Kidney epithelial cell (primary cell): ENCODE results near the gene TTC3. TPM values are rescaled to one million over a fixed set of nuclear protein-coding genes. Genes with fewer than 3 reads are reported as not detected.

Experiments used
- DNase-seq: peaks from one replicate; pipeline ENCODE4 v3.0.0-alpha.2; 2010; ENCODE audit warnings: low read depth
- H3K27me3 ChIP-seq: 2 replicates; pipeline ENCODE4 v1.6.0; 2011; ENCODE audit warnings: low read length; ENCODE audit not compliant: control insufficient read depth, insufficient read depth
- H3K36me3 ChIP-seq: 2 replicates; pipeline ENCODE4 v1.5.1; 2011; ENCODE audit warnings: low read length; ENCODE audit not compliant: control insufficient read depth, insufficient read depth
- H3K4me3 ChIP-seq: 2 replicates; pipeline ENCODE4 v1.5.1; 2011; ENCODE audit warnings: low read depth, mild to moderate bottlenecking, control low read depth, low read length
- CTCF ChIP-seq: IDR thresholded peaks from 2 replicates; pipeline ENCODE4 v1.5.1; 2011; ENCODE audit warnings: mild to moderate bottlenecking, moderate library complexity, low read length, control low read depth, inconsistent platforms; ENCODE audit not compliant: insufficient read depth, poor library complexity, severe bottlenecking
- total RNA-seq: library from RNA; depleted of rRNA; stranded (reverse); fragments of >200 nt; gene quantifications from 2 replicates; pipeline ENCODE4 v1.2.3, GENCODE V29; 2015

TTC3 gene
- total RNA-seq, 1 donor from 2014 or later, result 139 TPM

GRCh38 chr21:37062593-37062935, 10.5 kb upstream of the TTC3 start:
- H3K27me3 ChIP-seq, result no peaks in the 10 kb centered on the region
- DNase-seq, result no peak
- TF ChIP-seq CTCF, result no peak
- no peak overlapping the region for H3K4me3 ChIP-seq
- H3K36me3 ChIP-seq, result no peaks in the 10 kb centered on the region

- no peak for TF ChIP-seq CTCF
- DNase-seq, result no peak
- H3K27me3 ChIP-seq, result no peaks in the 10 kb centered on the region
- H3K4me3 ChIP-seq, result no peak overlapping the region
- H3K36me3 ChIP-seq, result no peaks in the 10 kb centered on the region
Observed at GRCh38 chr21:37063433-37063832, 9.6 kb upstream of the TTC3 start.

DNA sequence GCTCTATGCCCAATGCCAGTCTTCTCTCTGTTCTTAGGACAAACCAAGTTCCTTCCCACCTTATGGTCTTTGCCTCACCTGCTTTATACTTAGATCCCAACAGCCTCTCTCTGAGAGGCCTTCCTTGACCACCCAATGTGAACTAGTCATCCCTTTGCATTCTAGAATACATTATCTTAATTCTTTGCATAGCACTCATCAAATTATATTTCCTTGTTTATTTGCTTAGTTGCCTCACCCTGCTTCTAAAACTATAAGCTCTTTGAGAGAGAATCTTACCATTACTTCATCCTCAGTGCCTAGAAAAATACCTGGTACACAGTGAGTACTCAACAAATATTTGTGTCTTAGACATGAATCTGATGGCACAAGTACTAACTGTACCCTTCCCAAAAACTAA, 8.2 kb upstream of the TTC3 start:
- no peak for TF ChIP-seq CTCF
- DNase-seq, result no peak
- no peaks in the 10 kb centered on the region for H3K36me3 ChIP-seq
- H3K4me3 ChIP-seq, result no peak overlapping the region
- no peaks in the 10 kb centered on the region for H3K27me3 ChIP-seq

- Histone ChIP-seq H3K27me3 (no peaks in the 10 kb centered on the region), H3K4me3 (no peak overlapping the region), H3K36me3 (no peaks in the 10 kb centered on the region)
- no peak for DNase-seq
- no peak for TF ChIP-seq CTCF
Observed at GRCh38 chr21:37065561-37066177, 7.4 kb upstream of the TTC3 start.

- no peak for TF ChIP-seq CTCF
- DNase-seq, result no peak
Observed at GRCh38 chr21:37071561-37072273, 1.3 kb upstream of the TTC3 start.

More at GRCh38 chr21:37071561-37072273, 1.3 kb upstream of the TTC3 start:
- H3K27me3 ChIP-seq, result no peaks in the 10 kb centered on the region
- H3K4me3 ChIP-seq, result peak overlapping the region; percentile 60
- H3K36me3 ChIP-seq, result no peaks in the 10 kb centered on the region
